Measurements from ENCODE around the gene KLHL24.
"Not testable (repeated sequence)": the region's sequence is repeated elsewhere in the genome, so short reads cannot be mapped to it uniquely, and the experiment has no call there.

KLHL24 gene

GRCh38 chr3:183697610-183698317, 62.3 kb downstream of the KLHL24 start, which contains the start of gene YEATS2:
YEATS2 (plus strand) TSS chr3:183697797; CDS start chr3:183715163, 17,366 bp downstream.
- DNase-seq = peak; percentile 40

- no peak for DNase-seq
Observed at GRCh38 chr3:183698318-183698751, 62.9 kb downstream of the KLHL24 start.

- no peak for DNase-seq
Observed at GRCh38 chr3:183698756-183699155, 63.3 kb downstream of the KLHL24 start.

GRCh38 chr3:183699238-183699947, 64.0 kb downstream of the KLHL24 start:
- no peak for DNase-seq

- no peak for DNase-seq
Observed at GRCh38 chr3:183701744-183702143, 66.3 kb downstream of the KLHL24 start.

GRCh38 chr3:183703892-183704291, 68.5 kb downstream of the KLHL24 start:
- not testable (repeated sequence) for DNase-seq

- DNase-seq = no peak
Observed at GRCh38 chr3:183710231-183710630, 74.8 kb downstream of the KLHL24 start.

- no peak for DNase-seq
Observed at GRCh38 chr3:183711516-183711915, 76.1 kb downstream of the KLHL24 start.

GRCh38 chr3:183714622-183715021, 79.2 kb downstream of the KLHL24 start:
- no peak for DNase-seq

- DNase-seq = no peak
Observed at GRCh38 chr3:183718012-183718411, 82.6 kb downstream of the KLHL24 start.

- no peak for DNase-seq
Observed at GRCh38 chr3:183725387-183725786, 90.0 kb downstream of the KLHL24 start.

GRCh38 chr3:183728204-183728603, 92.8 kb downstream of the KLHL24 start:
- DNase-seq = no peak

- no peak for DNase-seq
Observed at GRCh38 chr3:183730361-183730760, 94.9 kb downstream of the KLHL24 start.

- DNase-seq = no peak
Observed at GRCh38 chr3:183731611-183732010, 96.2 kb downstream of the KLHL24 start.

- DNase-seq = no peak
Observed at GRCh38 chr3:183733553-183733952, 98.1 kb downstream of the KLHL24 start.
